ENCODE results near the gene PXDC1. TPM values are rescaled to one million over a fixed set of nuclear protein-coding genes. Genes with fewer than 3 reads are reported as not detected.

The PXDC1 gene
- total and polyA plus RNA-seq, 2 donors = 26.6 to 57.1 TPM

DNA sequence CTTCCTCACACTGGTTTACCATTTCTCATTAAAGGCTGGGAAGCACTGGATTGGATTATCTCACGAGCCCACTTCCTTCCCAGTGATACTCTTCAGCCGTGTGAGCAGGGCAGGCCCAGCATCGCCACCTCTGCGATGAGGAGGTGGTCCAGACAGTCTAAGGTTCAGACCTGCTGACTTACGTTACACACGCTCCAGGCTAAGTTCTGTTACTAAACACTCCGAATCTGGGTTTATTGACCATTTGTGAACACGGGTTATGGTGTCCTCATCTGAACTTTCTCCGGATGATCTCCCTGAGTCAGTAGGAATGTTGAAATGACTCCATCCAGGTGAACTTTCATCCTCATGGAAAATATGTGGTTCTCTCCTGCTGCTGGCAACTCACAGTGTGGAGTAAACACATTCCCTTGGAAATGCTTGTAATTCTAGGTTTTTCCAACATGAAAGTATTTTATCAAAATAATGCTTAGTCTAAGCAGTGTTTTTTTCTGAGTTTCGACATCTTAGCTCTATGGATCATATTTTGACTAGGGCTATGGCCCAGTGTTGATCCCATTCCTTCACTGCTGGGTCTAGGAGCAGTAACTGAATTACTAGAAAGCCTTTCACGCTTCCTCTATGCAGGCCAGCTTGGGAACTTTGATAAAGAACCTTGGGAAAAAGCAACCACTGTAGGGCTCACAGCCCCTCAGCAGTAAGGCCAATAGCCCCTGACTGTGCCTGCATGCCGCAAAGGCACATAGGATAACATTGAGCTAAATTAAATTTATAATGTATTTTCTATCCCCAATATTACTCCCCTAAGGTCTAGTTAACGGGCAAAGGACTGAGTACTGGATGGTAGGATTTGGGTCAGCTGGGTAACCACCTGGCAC lies 37.7 kb upstream of the PXDC1 start:
- Histone ChIP-seq H3K4me3 (ENCODE audit: low read depth, low read length) (no peak overlapping the region), H3K36me3 (ENCODE audit: insufficient read depth) (no peaks in the 10 kb centered on the region), H3K4me1 (ENCODE audit: insufficient read depth) (no peaks in the 10 kb centered on the region), H3K27ac (ENCODE audit: low read depth) (no peak overlapping the region)
- DNase-seq (ENCODE audit: extremely low spot score) = no peak
- 84% methylated on average over 13 of the region's 13 CpGs for WGBS

DNA sequence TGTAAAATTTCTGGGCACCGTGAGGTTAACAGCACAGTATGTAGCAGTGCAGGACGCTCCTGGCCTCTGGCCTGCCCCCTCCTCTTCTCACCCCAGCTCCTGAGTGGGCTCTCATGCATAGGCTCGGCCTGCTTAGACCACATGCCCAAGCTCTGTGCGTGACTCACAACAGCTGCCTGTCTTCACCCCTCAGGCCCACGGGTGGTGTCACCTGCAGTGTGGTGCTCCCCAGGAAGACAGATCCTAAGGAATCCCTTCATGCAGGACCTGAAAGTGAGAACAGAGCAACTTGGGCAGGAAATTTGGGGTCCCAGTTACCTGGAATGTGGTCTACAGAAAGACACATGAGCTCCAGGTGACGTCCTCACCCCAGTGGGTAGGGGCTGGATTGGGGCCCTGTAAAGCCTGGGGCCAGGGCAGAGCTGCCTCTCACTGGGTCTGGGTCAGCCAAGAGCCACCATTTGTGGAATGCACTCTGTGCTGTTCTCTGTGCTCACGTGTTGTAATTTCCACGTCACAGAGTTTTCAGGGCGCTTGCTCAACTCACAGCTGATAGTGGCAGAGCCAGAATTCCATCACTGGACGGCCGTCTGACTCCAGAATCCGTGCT lies 37.0 kb upstream of the PXDC1 start:
- Histone ChIP-seq H3K36me3 (ENCODE audit: insufficient read depth) (no peaks in the 10 kb centered on the region), H3K27ac (ENCODE audit: low read depth) (no peak overlapping the region), H3K4me1 (ENCODE audit: insufficient read depth) (no peaks in the 10 kb centered on the region), H3K4me3 (ENCODE audit: low read depth, low read length) (no peak overlapping the region)
- 81% methylated on average over 12 of the region's 12 CpGs for WGBS
- DNase-seq (ENCODE audit: extremely low spot score) = no peak

GRCh38 chr6:3786141-3786540 lies 34.6 kb upstream of the PXDC1 start:
- Histone ChIP-seq H3K4me3 (ENCODE audit: low read depth, low read length) (no peak overlapping the region), H3K27ac (ENCODE audit: low read depth) (no peak overlapping the region), H3K4me1 (ENCODE audit: insufficient read depth) (no peaks in the 10 kb centered on the region), H3K36me3 (ENCODE audit: insufficient read depth) (no peaks in the 10 kb centered on the region)
- DNase-seq (ENCODE audit: extremely low spot score) = no peak
- WGBS = 90% methylated on average over 4 of the region's 4 CpGs

GRCh38 chr6:3785745-3786098 lies 34.2 kb upstream of the PXDC1 start:
- 83% methylated on average over 5 of the region's 5 CpGs for whole genome bisulfite sequencing
- H3K36me3 ChIP-seq (ENCODE audit: insufficient read depth) = no peaks in the 10 kb centered on the region
- no peaks in the 10 kb centered on the region for H3K4me1 ChIP-seq (ENCODE audit: insufficient read depth)
- DNase-seq (ENCODE audit: extremely low spot score) = no peak
- H3K27ac ChIP-seq (ENCODE audit: low read depth) = no peak overlapping the region
- H3K4me3 ChIP-seq (ENCODE audit: low read depth, low read length) = no peak overlapping the region

DNA sequence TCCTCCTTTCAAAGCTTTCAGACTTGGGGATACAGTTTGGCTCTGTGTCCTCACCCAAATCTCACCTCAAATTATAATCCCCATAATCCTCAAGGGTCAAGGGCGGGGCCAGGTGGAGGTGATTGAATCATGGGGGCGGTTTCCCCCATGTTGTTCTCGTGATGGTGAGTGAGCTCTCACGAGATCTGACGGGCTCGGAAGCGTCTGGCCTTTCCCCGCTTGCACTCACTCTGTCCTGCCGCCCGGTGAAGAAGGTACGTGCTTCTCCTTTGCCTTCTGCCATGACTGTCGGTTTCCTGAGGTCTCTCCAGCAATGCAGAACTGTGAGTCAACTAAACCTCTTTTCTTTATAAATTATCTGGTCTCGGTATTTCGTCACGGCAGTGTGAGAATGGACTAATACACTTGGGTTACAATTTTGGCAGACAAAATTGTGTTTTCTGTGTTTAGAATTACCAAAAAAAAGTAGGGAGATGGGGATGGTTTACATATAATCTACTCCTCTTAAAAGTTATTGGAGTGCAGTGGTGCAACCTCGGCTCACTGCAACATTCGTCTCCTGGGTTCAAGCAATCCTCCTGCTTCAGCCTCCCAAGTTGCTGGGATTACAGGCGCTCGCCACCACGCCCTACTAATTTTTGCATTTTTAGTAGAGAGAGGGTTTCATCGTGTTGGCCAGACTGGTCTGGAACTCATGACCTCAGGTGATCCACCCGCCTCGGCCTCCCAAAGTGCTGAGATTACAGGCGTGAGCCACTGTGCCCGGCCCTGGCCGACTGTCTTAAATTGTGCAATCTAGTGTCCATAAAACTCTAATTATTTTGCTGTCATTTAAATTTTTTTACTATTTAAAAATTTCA lies 33.6 kb upstream of the PXDC1 start:
- 91% methylated on average over 26 of the region's 26 CpGs for WGBS
- no peak overlapping the region for H3K4me3 ChIP-seq (ENCODE audit: low read depth, low read length)
- H3K36me3 ChIP-seq (ENCODE audit: insufficient read depth) = no peaks in the 10 kb centered on the region
- no peak for DNase-seq (ENCODE audit: extremely low spot score)
- H3K27ac ChIP-seq (ENCODE audit: low read depth) = no peak overlapping the region
- H3K4me1 ChIP-seq (ENCODE audit: insufficient read depth) = no peaks in the 10 kb centered on the region

GRCh38 chr6:3784423-3784822 lies 32.9 kb upstream of the PXDC1 start:
- WGBS = 96% methylated on average over 12 of the region's 12 CpGs
- Histone ChIP-seq H3K27ac (ENCODE audit: low read depth) (no peak overlapping the region), H3K36me3 (ENCODE audit: insufficient read depth) (no peaks in the 10 kb centered on the region), H3K4me3 (ENCODE audit: low read depth, low read length) (no peak overlapping the region), H3K4me1 (ENCODE audit: insufficient read depth) (no peaks in the 10 kb centered on the region)
- DNase-seq (ENCODE audit: extremely low spot score) = no peak

DNA sequence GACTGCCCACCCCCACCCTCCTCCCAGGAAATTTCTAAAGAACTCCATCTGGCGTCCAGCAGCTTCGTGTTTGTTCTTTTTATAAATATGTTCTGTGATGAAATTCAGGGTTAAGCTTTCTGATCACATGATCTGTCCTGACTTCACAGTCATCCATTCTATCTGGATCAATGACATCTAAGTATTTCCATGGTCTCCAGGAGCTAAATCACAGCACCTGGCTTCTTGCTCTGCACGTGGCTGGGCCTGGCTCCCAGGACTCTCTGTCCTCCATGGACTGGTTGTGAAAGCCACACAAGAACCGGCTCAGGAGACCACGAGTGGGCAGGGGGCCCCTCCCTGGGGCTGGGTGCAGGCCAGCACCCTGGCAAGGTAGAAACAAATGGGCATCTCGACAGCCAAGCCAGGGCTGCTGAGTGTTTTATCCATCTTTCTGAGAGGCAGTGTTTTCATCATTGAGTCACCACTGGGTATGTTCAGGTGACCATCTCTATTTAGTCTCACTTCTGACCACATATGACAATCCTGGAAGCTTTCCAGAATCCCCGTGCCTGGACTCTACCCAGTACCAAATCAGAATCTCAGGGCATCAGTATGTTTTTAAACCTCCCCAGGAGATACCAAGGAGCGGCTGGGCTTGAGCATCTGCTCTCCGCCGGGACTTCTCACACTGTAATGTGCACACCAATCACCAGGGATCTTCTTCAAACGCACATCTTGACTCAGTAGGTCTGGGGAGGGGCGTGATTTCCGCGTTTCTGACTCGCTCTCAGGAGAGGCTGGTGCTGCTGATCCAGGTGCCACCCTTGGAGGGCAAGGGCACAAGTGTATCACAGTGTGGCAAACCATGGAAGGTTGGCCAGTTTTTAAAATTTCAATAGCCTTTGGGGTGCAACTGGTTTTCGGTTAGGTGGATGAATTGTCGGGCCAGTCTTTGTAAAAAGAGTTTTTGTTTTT lies 31.6 kb upstream of the PXDC1 start:
- no peak for DNase-seq (ENCODE audit: extremely low spot score)
- Histone ChIP-seq H3K36me3 (ENCODE audit: insufficient read depth) (no peaks in the 10 kb centered on the region), H3K4me3 (ENCODE audit: low read depth, low read length) (no peak overlapping the region), H3K4me1 (ENCODE audit: insufficient read depth) (no peaks in the 10 kb centered on the region), H3K27ac (ENCODE audit: low read depth) (no peak overlapping the region)
- 74% methylated on average over 17 of the region's 17 CpGs for WGBS

GRCh38 chr6:3781504-3781903 lies 30.0 kb upstream of the PXDC1 start:
- WGBS = 83% methylated on average over 8 of the region's 8 CpGs
- no peak for DNase-seq (ENCODE audit: extremely low spot score)
- Histone ChIP-seq H3K4me1 (ENCODE audit: insufficient read depth) (no peaks in the 10 kb centered on the region), H3K27ac (ENCODE audit: low read depth) (no peak overlapping the region), H3K4me3 (ENCODE audit: low read depth, low read length) (no peak overlapping the region), H3K36me3 (ENCODE audit: insufficient read depth) (no peaks in the 10 kb centered on the region)

DNA sequence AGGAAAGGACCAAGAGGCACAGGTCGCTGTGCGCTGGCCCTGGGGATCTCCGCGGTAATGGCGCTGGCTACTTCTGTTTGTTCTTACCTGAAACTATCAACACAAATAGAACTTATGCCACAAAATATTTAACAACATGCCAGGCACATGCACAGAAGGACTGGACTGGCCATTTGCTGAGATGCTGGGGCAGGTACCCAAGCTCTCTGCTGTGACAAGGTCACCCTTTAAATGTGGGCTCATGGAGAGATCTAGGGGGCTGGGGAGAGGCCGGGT lies 28.0 kb upstream of the PXDC1 start:
- DNase-seq (ENCODE audit: extremely low spot score) = no peak
- no peak overlapping the region for H3K27ac ChIP-seq (ENCODE audit: low read depth)
- no peak overlapping the region for H3K4me3 ChIP-seq (ENCODE audit: low read depth, low read length)
- no peaks in the 10 kb centered on the region for H3K36me3 ChIP-seq (ENCODE audit: insufficient read depth)
- H3K4me1 ChIP-seq (ENCODE audit: insufficient read depth) = no peaks in the 10 kb centered on the region
- WGBS = 95% methylated on average over 6 of the region's 6 CpGs

DNA sequence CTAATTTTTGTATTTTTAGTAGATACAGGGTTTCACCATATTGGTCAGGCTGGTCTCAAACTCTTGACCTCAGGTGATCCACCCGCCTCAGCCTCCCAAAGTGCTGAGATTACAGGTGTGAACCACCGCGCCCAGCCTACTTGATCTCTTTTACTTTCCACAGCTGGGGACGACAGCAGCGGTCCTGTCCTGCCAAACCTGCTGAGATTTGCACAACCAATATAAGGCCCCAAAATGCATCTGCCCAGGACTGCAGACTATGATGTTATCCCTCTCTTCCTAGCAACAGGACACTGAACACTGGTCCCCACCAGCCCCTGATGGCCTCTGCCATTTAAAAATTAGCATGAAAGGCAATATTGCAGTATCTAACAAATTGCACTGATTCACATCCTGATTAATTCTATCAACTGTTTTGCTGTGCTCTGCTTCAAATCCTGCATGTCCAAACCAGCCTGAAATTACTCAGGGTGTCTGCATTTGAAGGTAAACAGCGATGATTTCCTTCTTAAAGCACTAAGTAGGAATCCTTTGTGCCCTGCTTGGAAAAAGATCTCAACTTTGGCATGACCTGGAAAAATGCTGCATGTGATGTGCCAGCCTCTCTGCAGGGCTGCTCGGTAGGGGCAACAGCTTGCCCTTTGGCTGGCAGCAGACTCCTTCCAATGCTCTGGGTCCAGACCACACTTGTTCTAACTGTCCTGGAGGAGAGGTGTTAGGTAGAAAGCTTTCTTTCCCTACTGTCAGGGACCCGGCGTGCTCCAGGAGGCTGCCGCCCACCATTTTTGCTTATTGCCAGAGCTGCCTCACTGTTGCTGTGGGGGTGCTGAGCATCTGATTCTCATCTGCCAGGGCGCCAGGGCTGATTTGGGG lies 27.4 kb upstream of the PXDC1 start:
- no peak for DNase-seq (ENCODE audit: extremely low spot score)
- no peaks in the 10 kb centered on the region for H3K36me3 ChIP-seq (ENCODE audit: insufficient read depth)
- no peaks in the 10 kb centered on the region for H3K4me1 ChIP-seq (ENCODE audit: insufficient read depth)
- H3K4me3 ChIP-seq (ENCODE audit: low read depth, low read length) = no peak overlapping the region
- H3K27ac ChIP-seq (ENCODE audit: low read depth) = no peak overlapping the region
- WGBS = 88% methylated on average over 11 of the region's 11 CpGs

DNA sequence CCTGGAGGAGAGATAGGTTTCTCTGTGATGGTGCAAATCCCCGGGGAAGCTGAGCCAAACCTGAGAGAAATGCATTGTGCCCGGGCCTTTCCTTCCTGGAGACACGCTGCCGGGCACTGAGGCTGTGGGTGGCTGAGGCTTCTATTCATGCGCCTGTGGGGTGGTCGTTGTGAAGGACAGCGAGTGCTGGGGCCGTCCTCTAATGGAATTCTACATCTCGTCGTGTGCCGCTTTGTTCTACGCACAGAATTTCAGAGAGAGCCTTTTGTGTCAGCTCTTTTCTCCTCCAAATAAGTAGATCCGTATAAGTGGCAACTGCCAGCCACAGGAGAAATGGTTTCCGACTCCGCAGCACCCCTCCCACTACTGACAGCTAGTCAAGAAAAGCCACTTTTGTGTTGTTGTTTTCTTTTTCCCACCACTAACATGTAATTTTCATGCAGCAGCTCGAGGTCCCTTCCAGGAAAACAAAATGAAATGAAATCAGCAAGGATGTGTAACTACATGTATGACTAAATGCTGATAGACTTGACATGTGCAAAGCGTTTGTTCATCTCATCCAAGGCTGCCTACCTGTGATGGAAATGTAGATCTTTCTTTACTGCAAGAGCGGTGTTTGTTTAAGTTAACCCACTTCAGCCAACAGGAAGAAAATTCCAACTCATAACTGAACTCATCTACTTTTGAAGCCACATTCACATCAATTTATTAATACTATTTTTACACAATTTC lies 26.4 kb upstream of the PXDC1 start:
- Histone ChIP-seq H3K36me3 (ENCODE audit: insufficient read depth) (no peaks in the 10 kb centered on the region), H3K27ac (ENCODE audit: low read depth) (no peak overlapping the region), H3K4me3 (ENCODE audit: low read depth, low read length) (no peak overlapping the region), H3K4me1 (ENCODE audit: insufficient read depth) (no peaks in the 10 kb centered on the region)
- no peak for DNase-seq (ENCODE audit: extremely low spot score)
- 74% methylated on average over 18 of the region's 18 CpGs for WGBS

DNA sequence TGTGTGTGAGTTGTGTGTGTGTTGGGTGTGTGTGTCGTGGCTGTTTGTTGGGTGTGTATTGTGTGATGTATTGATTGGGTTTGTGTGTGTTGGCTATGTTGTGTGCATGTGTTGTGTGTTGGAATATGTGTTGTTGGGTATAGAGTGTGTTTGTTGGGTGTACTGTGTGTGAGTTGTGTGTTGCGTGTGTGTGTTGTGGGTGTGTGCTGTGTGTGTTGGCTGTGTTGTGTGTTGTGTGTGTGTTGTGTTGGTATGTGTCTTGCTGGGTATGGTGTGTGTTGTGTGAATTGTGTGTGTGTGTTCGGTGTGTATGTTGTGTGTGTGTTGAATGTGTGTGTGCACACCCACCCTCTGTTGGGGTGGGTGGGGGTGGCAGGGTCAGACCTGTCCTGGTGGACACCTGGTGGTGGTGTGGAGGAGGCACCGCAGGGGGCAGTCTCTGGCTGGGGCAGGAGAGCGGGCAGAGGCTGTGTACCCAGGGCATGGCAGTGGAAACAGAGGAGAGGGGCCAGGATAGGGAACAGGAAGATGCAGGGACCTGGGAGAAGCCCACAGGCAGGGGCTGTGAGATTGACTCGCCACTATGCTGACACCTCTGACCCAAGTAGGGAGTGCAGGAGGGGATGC lies 25.5 kb upstream of the PXDC1 start:
- WGBS = 87% methylated on average over 6 of the region's 6 CpGs
- no peak overlapping the region for H3K4me3 ChIP-seq (ENCODE audit: low read depth, low read length)
- no peak overlapping the region for H3K27ac ChIP-seq (ENCODE audit: low read depth)
- H3K36me3 ChIP-seq (ENCODE audit: insufficient read depth) = no peaks in the 10 kb centered on the region
- DNase-seq (ENCODE audit: extremely low spot score) = no peak
- H3K4me1 ChIP-seq (ENCODE audit: insufficient read depth) = no peaks in the 10 kb centered on the region

Data from urinary bladder (tissue), 4 donors.